ENCODE results near the gene PRDM7. TPM values are rescaled to one million over a fixed set of nuclear protein-coding genes. Genes with fewer than 3 reads are reported as not detected.
"Not testable (repeated sequence)": the region's sequence is repeated elsewhere in the genome, so short reads cannot be mapped to it uniquely, and the experiment has no call there.

The PRDM7 gene
- total RNA-seq (not detected), polyA plus RNA-seq (ENCODE audit: insufficient read depth, low read depth, low replicate concordance) (not detected)
- long read RNA-seq, donor 1, result 0 reads
- long read RNA-seq, donor 2, result 0 reads
- long read RNA-seq, donor 3, result 0 reads
- long read RNA-seq, donor 4, result 0 reads
- long read RNA-seq, donor 5, result 0 reads
- long read RNA-seq, donor 6, result 0 reads
- long read RNA-seq, donor 7, result 0 reads
- long read RNA-seq, donor 8, result 0 reads
- long read RNA-seq, donor 9, result 0 reads
- long read RNA-seq, donor 10, result 0 reads

GRCh38 chr16:90077240-90077756 is at the start of gene PRDM7:
TSS of gene PRDM7 (minus strand) at chr16:90077331. CDS start at chr16:90075910, 1,421 bp downstream.
- peak within 1 kb of the TSS in 2 of 3 donors; percentile 20 to 56 for H3K9ac ChIP-seq (ENCODE audit: low read length in 3 of 3)
- DNase-seq, result peak; percentile 95 to 98 (median 97)
- no peaks in the 10 kb centered on the region for H3K36me3 ChIP-seq (ENCODE audit: control insufficient read depth in 2 of 3, insufficient read depth in 3 of 3, low read length in 3 of 3)
- H3K27ac ChIP-seq (ENCODE audit: low read depth in 2 of 2, low read length in 2 of 2), result peak within 1 kb of the TSS in 1 of 2 donors; percentile 51
- intact Hi-C loops (cut with DNase I), result no loop called here
- FAIRE-seq, result peak; percentile 17
- peak within 1 kb of the TSS; percentile 53 to 68 (median 62) for H3K4me3 ChIP-seq (ENCODE audit: low read length in 3 of 3)
- H3K27me3 ChIP-seq (ENCODE audit: control insufficient read depth, insufficient read depth, low read length), result no peaks in the 10 kb centered on the region
- no peak for TF ChIP-seq CTCF (IDR thresholded peaks at IDR 0.05; ENCODE audit: borderline replicate concordance, extremely low read depth, insufficient read depth)
- no peaks in the 10 kb centered on the region for H3K9me3 ChIP-seq (ENCODE audit: control insufficient read depth in 2 of 3, insufficient read depth in 1 of 3, low read length in 3 of 3)
- H3K4me1 ChIP-seq (ENCODE audit: control insufficient read depth in 2 of 3, insufficient read depth in 2 of 3, low read depth in 1 of 3, low read length in 3 of 3), result peaks cover 0 to 5% (median 2%) of the 10 kb centered on the region in 3 donors

DNA sequence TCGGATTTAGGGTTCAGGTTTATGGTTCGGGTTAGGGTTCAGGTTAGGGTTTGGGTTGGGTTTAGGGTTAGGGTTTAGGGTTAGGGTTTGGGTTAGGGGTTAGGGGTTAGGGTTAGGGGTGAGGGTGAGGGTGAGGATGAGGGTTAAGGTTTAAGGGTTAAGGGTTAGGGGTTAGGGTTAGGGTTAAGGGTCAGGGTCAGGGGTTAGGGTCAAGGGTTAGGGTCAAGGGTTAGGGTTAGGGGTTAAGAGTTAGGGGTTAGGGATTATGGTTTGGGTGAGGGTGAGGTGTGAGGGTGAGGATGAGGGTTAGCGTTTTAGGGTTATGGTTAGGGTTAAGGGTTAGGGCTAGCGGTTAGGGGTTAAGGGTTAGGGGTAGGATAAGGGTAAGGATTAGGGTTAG is 44.7 kb upstream of the PRDM7 start:
- H3K4me1 ChIP-seq (ENCODE audit: control insufficient read depth in 2 of 3, insufficient read depth in 2 of 3, low read depth in 1 of 3, low read length in 3 of 3); FAIRE-seq; H3K27ac ChIP-seq (ENCODE audit: low read depth in 2 of 2, low read length in 2 of 2); intact Hi-C loops (cut with DNase I); H3K9ac ChIP-seq (ENCODE audit: low read length in 3 of 3); DNase-seq; H3K36me3 ChIP-seq (ENCODE audit: control insufficient read depth in 2 of 3, insufficient read depth in 3 of 3, low read length in 3 of 3); H3K27me3 ChIP-seq (ENCODE audit: control insufficient read depth, insufficient read depth, low read length); H3K9me3 ChIP-seq (ENCODE audit: control insufficient read depth in 2 of 3, insufficient read depth in 1 of 3, low read length in 3 of 3); H3K4me3 ChIP-seq (ENCODE audit: low read length in 3 of 3): not testable (repeated sequence)

DNA sequence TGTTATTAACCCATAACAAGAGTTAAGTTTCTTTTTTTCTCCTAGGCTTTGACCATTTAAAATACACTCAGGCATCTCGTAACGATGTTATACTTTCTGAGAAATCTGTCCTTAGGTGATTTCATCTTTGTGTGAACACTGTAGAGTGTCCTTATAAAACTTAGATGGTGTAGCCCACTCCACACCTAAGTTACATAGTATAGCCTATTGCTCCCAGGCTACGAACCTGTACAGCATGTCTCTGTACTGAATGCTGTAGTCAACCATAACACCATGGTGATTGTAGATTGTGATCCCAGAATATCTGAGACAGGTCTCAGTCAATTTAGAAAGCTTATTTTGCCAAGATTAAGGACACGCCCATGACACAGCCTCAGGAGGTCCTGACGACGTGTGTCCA is 30.5 kb upstream of the PRDM7 start:
- DNase-seq; H3K27me3 ChIP-seq (ENCODE audit: control insufficient read depth, insufficient read depth, low read length); H3K27ac ChIP-seq (ENCODE audit: low read depth in 2 of 2, low read length in 2 of 2); intact Hi-C loops (cut with DNase I); H3K9ac ChIP-seq (ENCODE audit: low read length in 3 of 3); H3K4me1 ChIP-seq (ENCODE audit: control insufficient read depth in 2 of 3, insufficient read depth in 2 of 3, low read depth in 1 of 3, low read length in 3 of 3); H3K4me3 ChIP-seq (ENCODE audit: low read length in 3 of 3); H3K9me3 ChIP-seq (ENCODE audit: control insufficient read depth in 2 of 3, insufficient read depth in 1 of 3, low read length in 3 of 3); FAIRE-seq; H3K36me3 ChIP-seq (ENCODE audit: control insufficient read depth in 2 of 3, insufficient read depth in 3 of 3, low read length in 3 of 3): not testable (repeated sequence)

GRCh38 chr16:90107060-90107459 is 29.9 kb upstream of the PRDM7 start:
- intact Hi-C loops (cut with DNase I); H3K27me3 ChIP-seq (ENCODE audit: control insufficient read depth, insufficient read depth, low read length); H3K4me3 ChIP-seq (ENCODE audit: low read length in 3 of 3); FAIRE-seq; H3K9me3 ChIP-seq (ENCODE audit: control insufficient read depth in 2 of 3, insufficient read depth in 1 of 3, low read length in 3 of 3); H3K27ac ChIP-seq (ENCODE audit: low read depth in 2 of 2, low read length in 2 of 2); H3K9ac ChIP-seq (ENCODE audit: low read length in 3 of 3); DNase-seq; H3K36me3 ChIP-seq (ENCODE audit: control insufficient read depth in 2 of 3, insufficient read depth in 3 of 3, low read length in 3 of 3); H3K4me1 ChIP-seq (ENCODE audit: control insufficient read depth in 2 of 3, insufficient read depth in 2 of 3, low read depth in 1 of 3, low read length in 3 of 3): not testable (repeated sequence)

GRCh38 chr16:90106271-90106670 is 29.1 kb upstream of the PRDM7 start:
- intact Hi-C loops (cut with DNase I); H3K4me3 ChIP-seq (ENCODE audit: low read length in 3 of 3); H3K27me3 ChIP-seq (ENCODE audit: control insufficient read depth, insufficient read depth, low read length); H3K36me3 ChIP-seq (ENCODE audit: control insufficient read depth in 2 of 3, insufficient read depth in 3 of 3, low read length in 3 of 3); H3K27ac ChIP-seq (ENCODE audit: low read depth in 2 of 2, low read length in 2 of 2); H3K9ac ChIP-seq (ENCODE audit: low read length in 3 of 3); H3K9me3 ChIP-seq (ENCODE audit: control insufficient read depth in 2 of 3, insufficient read depth in 1 of 3, low read length in 3 of 3); FAIRE-seq; H3K4me1 ChIP-seq (ENCODE audit: control insufficient read depth in 2 of 3, insufficient read depth in 2 of 3, low read depth in 1 of 3, low read length in 3 of 3): not testable (repeated sequence)
- peak in 3 of 5 donors; percentile 38 to 64 (median 63) for DNase-seq
- peak; percentile 15 for TF ChIP-seq CTCF (IDR thresholded peaks at IDR 0.05; ENCODE audit: borderline replicate concordance, extremely low read depth, insufficient read depth)

GRCh38 chr16:90104725-90105124 is 27.6 kb upstream of the PRDM7 start:
- H3K27me3 ChIP-seq (ENCODE audit: control insufficient read depth, insufficient read depth, low read length); DNase-seq; FAIRE-seq; H3K27ac ChIP-seq (ENCODE audit: low read depth in 2 of 2, low read length in 2 of 2); H3K4me3 ChIP-seq (ENCODE audit: low read length in 3 of 3); intact Hi-C loops (cut with DNase I); H3K36me3 ChIP-seq (ENCODE audit: control insufficient read depth in 2 of 3, insufficient read depth in 3 of 3, low read length in 3 of 3); H3K9ac ChIP-seq (ENCODE audit: low read length in 3 of 3); H3K9me3 ChIP-seq (ENCODE audit: control insufficient read depth in 2 of 3, insufficient read depth in 1 of 3, low read length in 3 of 3); H3K4me1 ChIP-seq (ENCODE audit: control insufficient read depth in 2 of 3, insufficient read depth in 2 of 3, low read depth in 1 of 3, low read length in 3 of 3): not testable (repeated sequence)
